Gastrocnemius medialis (tissue), 4 donors: ENCODE data around the gene LCK.

Experiments used
- POLR2A ChIP-seq, 2 donors: fragments of 450-650 bp; IDR thresholded peaks; one replicate each; pipeline ENCODE4 v1.6.1; 2017; ENCODE audit warnings: antibody characterized with exemption in 2 of 2, mild to moderate bottlenecking in 2 of 2, moderate library complexity in 2 of 2
- TF ChIP-seq, protein P1 (sequence below), 5 experiments: fragments of 450-650 bp in 3 of 5; fragments of 200-600 bp in 2 of 5; sonication (generic) in 2 of 5; IDR thresholded peaks in 4 of 5; conservative IDR thresholded peaks in 1 of 5; 1 replicate in 4 of 5; 2 replicates in 1 of 5; pipeline ENCODE4 v1.5.1; 2016 to 2019; ENCODE audit warnings: antibody characterized with exemption in 5 of 5, mild to moderate bottlenecking in 3 of 5, moderate library complexity in 3 of 5

DNA sequence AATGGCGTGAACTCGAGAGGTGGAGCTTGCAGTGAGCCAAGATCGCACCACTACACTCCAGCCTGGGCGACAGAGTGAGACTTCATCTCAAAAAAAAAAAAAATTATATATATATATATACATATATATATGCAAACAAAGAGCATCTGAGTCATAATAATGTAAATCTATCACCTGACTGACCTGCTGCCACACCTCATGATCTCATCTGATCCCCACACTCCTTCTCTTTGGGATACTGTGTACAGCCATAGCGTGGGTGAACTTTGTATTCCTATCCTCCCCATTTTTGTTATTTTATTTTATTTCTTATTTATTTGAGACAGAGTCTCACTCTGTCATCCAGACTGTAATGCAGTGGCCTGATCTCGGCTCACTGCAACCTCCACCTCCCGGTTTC is 38.2 kb downstream of the LCK start:
- TF ChIP-seq, protein P1, sequence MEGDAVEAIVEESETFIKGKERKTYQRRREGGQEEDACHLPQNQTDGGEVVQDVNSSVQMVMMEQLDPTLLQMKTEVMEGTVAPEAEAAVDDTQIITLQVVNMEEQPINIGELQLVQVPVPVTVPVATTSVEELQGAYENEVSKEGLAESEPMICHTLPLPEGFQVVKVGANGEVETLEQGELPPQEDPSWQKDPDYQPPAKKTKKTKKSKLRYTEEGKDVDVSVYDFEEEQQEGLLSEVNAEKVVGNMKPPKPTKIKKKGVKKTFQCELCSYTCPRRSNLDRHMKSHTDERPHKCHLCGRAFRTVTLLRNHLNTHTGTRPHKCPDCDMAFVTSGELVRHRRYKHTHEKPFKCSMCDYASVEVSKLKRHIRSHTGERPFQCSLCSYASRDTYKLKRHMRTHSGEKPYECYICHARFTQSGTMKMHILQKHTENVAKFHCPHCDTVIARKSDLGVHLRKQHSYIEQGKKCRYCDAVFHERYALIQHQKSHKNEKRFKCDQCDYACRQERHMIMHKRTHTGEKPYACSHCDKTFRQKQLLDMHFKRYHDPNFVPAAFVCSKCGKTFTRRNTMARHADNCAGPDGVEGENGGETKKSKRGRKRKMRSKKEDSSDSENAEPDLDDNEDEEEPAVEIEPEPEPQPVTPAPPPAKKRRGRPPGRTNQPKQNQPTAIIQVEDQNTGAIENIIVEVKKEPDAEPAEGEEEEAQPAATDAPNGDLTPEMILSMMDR (IDR thresholded peaks at IDR 0.05 in 4 of 5, conservative IDR thresholded peaks at IDR 0.05 in 1 of 5): no peak
- TF ChIP-seq POLR2A (IDR thresholded peaks at IDR 0.05): no peak
